ENCODE data around the gene CEP78. TPM values are rescaled to one million over a fixed set of nuclear protein-coding genes. Genes with fewer than 3 reads are reported as not detected.

The CEP78 gene
- total RNA-seq, 6 experiments from 2014 or later: 5.5 to 10.4 (median 8.7) TPM

DNA sequence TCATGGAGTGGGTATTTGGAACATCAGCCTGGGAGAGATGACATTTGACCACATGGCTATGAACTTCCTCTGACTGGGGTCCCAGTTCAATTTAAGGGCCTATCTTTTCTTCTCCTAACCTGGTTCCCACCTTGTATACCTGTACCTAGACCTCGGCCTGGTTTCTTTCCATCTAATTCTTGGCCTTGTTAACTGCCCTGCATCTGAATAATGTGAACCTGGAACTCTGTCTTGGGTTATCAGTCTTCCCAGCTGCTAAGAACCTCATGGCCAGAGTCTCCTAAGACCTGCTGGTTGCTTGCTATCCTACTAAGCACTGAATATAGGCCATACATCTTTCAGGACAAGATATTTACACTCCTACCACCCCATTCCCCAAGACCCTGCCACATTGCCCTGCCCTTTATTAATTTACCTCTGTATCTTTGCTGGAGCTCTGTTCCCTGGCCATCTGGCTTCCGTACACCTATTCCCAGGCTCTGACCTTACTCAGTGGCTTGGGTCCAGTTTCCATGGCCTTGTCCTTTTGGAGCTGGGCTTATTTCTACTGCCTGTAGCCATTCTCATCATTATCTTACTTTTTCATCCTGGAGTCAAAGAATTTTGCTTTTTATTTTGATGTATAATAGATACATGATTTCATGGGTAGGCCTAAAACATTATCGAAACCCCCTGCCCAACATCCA lies 67.6 kb downstream of the CEP78 start:
- no peaks in the 10 kb centered on the region for H3K27me3 ChIP-seq
- no peaks in the 10 kb centered on the region for H3K9me3 ChIP-seq
- 57% methylated on average over 2 of the region's 3 CpGs for WGBS (ENCODE audit: insufficient coverage, low coverage, low lambda C conversion rate, missing lambda C conversion rate)
- H3K4me1 ChIP-seq: peaks cover 0 to 67% (median 13%) of the 10 kb centered on the region in 4 donors
- DNase-seq (peak in 2 of 3 donors; percentile 68 to 82), ATAC-seq (peak; percentile 59 to 79 (median 67))
- intact Hi-C loops (cut with DNase I): no loop called here
- TF ChIP-seq POLR2A (IDR thresholded peaks at IDR 0.05): no peak
- TF ChIP-seq, protein P1, sequence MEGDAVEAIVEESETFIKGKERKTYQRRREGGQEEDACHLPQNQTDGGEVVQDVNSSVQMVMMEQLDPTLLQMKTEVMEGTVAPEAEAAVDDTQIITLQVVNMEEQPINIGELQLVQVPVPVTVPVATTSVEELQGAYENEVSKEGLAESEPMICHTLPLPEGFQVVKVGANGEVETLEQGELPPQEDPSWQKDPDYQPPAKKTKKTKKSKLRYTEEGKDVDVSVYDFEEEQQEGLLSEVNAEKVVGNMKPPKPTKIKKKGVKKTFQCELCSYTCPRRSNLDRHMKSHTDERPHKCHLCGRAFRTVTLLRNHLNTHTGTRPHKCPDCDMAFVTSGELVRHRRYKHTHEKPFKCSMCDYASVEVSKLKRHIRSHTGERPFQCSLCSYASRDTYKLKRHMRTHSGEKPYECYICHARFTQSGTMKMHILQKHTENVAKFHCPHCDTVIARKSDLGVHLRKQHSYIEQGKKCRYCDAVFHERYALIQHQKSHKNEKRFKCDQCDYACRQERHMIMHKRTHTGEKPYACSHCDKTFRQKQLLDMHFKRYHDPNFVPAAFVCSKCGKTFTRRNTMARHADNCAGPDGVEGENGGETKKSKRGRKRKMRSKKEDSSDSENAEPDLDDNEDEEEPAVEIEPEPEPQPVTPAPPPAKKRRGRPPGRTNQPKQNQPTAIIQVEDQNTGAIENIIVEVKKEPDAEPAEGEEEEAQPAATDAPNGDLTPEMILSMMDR (IDR thresholded peaks at IDR 0.05): no peak
- H3K4me3 ChIP-seq: no peak overlapping the region
- peaks cover 0 to 39% (median 17%) of the 10 kb centered on the region in 4 donors for H3K36me3 ChIP-seq
- peak overlapping the region in 1 of 3 donors; percentile 77 for H3K27ac ChIP-seq

DNA sequence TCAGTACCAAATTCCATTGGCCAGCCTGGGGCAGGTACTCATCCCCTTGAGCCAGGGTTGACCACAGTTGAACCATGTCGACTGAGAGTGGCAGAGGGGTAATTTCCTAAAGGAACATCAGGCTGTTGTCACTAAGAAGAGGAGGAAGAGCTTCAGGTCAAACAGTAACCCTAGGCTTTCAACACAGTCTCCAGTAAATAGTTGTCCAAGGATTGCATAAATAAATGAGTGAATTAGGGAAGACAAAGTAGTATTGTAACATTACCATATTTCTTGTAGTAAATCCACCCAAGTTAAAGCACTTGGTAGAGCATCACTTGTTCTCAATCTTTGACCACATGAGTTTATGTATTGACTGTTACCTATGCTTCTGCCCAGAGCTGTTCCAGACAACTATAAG lies 68.5 kb downstream of the CEP78 start:
- ATAC-seq (peak; percentile 67 to 75 (median 68)), DNase-seq (no peak)
- peaks cover 0 to 61% (median 13%) of the 10 kb centered on the region in 4 donors for H3K4me1 ChIP-seq
- TF ChIP-seq, protein P1 (IDR thresholded peaks at IDR 0.05): no peak
- TF ChIP-seq POLR2A (IDR thresholded peaks at IDR 0.05): no peak
- 19% methylated on average over 1 of the region's 1 CpG for WGBS (ENCODE audit: insufficient coverage, low coverage, low lambda C conversion rate, missing lambda C conversion rate)
- H3K27ac ChIP-seq: peak overlapping the region in 1 of 3 donors; percentile 77
- no peak overlapping the region for H3K4me3 ChIP-seq
- peaks cover 0 to 48% (median 20%) of the 10 kb centered on the region in 4 donors for H3K36me3 ChIP-seq
- no peaks in the 10 kb centered on the region for H3K9me3 ChIP-seq
- no peaks in the 10 kb centered on the region for H3K27me3 ChIP-seq
- intact Hi-C loops (cut with DNase I): no loop called here

DNA sequence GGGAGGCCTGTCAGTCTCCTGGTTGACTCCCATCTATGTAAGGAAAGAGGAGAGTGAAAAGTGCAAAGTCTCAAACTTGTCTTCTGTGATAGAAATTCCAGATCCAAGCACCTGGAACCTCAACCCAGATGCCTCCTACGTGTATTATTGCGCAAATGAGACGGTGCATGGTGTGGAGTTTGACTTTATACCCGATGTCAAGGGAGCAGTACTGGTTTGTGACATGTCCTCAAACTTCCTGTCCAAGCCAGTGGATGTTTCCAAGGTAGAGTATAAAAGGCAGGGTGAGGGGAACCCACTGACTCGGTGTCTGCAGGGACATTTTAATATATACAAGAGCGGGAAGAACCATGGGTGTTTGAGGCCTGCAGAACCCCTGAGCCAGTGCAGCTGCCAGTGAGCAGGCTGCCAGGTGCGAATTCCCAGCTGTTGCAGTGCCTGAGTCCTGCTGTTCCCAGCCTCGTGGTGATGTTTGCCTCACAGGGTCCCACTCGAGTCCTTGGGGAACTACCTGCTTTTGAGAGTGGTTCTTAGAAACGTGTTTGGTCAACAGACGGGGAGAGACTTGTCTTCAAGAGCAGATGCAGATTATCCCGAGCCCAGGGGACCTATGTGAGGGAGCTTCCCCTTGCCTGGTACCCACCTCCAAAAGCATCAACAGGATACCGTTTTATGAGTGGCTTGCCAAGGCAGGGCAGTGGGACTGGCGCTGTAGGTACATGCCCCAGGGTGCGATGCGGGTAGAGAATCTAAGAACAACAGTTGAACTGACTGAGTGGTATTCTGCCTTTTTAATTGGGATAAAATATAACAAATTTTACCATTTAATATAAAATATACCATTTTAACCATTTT lies 70.6 kb downstream of the CEP78 start:
- peak overlapping the region in 1 of 3 donors; percentile 13 for H3K27ac ChIP-seq
- peaks cover 0 to 62% (median 24%) of the 10 kb centered on the region in 4 donors for H3K36me3 ChIP-seq
- intact Hi-C loops (cut with DNase I): no loop called here
- peaks cover 0 to 41% (median 9%) of the 10 kb centered on the region in 4 donors for H3K4me1 ChIP-seq
- H3K4me3 ChIP-seq: no peak overlapping the region
- ATAC-seq (peak; percentile 9 to 23 (median 10)), DNase-seq (no peak)
- no peaks in the 10 kb centered on the region for H3K27me3 ChIP-seq
- no peaks in the 10 kb centered on the region for H3K9me3 ChIP-seq
- WGBS (ENCODE audit: insufficient coverage, low coverage, low lambda C conversion rate, missing lambda C conversion rate): 60% methylated on average over 9 of the region's 16 CpGs
- no peak for TF ChIP-seq POLR2A (IDR thresholded peaks at IDR 0.05)

DNA sequence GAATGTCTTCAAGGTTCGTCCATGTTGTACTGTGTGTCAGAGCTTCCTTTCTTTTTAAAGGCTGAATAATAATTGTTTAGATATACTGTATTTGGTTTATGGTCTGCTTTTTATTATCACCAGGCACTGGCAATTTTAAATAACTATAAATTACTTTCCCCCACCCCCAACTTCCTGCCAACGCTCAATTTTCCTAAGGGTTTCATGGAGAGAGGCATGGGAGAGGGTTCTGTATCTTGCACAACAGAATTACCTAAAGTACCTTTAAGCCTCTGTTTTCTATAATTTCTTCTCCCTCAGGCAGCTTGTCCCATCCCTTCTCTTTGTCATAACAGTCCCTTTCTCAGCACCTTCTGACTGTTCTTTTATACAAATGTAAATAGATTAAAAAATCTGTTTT lies 71.5 kb downstream of the CEP78 start:
- Histone ChIP-seq H3K27ac (no peak overlapping the region), H3K9me3 (no peaks in the 10 kb centered on the region), H3K36me3 (peaks cover 0 to 58% (median 24%) of the 10 kb centered on the region in 4 donors), H3K4me3 (no peak overlapping the region), H3K27me3 (no peaks in the 10 kb centered on the region), H3K4me1 (peaks cover 0 to 37% (median 7%) of the 10 kb centered on the region in 4 donors)
- intact Hi-C loops (cut with DNase I): no loop called here
- no peak for ATAC-seq
- WGBS (ENCODE audit: insufficient coverage, low coverage, low lambda C conversion rate, missing lambda C conversion rate): 78% methylated on average over 2 of the region's 2 CpGs
- TF ChIP-seq, protein P1 (IDR thresholded peaks at IDR 0.05): no peak
- TF ChIP-seq POLR2A (IDR thresholded peaks at IDR 0.05): no peak
- no peak for DNase-seq

All from right lobe of liver (tissue), 6 donors.